Mesodermal cell (in vitro differentiated cells): ENCODE measurements around the gene GASK1B.

Experiments used
- H3K27ac ChIP-seq: 2 replicates; pipeline ENCODE4 v1.7.0; 2013; ENCODE audit warnings: mild to moderate bottlenecking, low read depth, low read length, moderate library complexity; ENCODE audit not compliant: severe bottlenecking
- H3K36me3 ChIP-seq: 2 replicates; pipeline ENCODE4 v1.7.1; 2013; ENCODE audit warnings: mild to moderate bottlenecking, low read length, moderate library complexity; ENCODE audit not compliant: control insufficient read depth, insufficient read depth
- H3K4me1 ChIP-seq: one replicate; pipeline ENCODE4 v1.7.1; 2013; ENCODE audit warnings: mild to moderate bottlenecking, low read length; ENCODE audit not compliant: insufficient read depth, control insufficient read depth, poor library complexity, severe bottlenecking
- H3K4me3 ChIP-seq: 2 replicates; pipeline ENCODE4 v1.7.0; 2013; ENCODE audit warnings: low read length, control low read depth, mild to moderate bottlenecking; ENCODE audit not compliant: insufficient read depth, poor library complexity, severe bottlenecking; ENCODE audit errors: extremely low read depth
- H3K9me3 ChIP-seq: 2 replicates; pipeline ENCODE4 v1.7.1; 2013; ENCODE audit warnings: mild to moderate bottlenecking, low read length, moderate library complexity; ENCODE audit not compliant: control insufficient read depth
- WGBS, 2 experiments: methylation state at CpG; one replicate each; pipeline ENCODE4 v1.1.5; 2013; ENCODE audit warnings: missing lambda C conversion rate in 2 of 2; ENCODE audit not compliant: insufficient coverage in 2 of 2; 5-methylcytosine and 5-hydroxymethylcytosine counted together

The GASK1B gene

DNA sequence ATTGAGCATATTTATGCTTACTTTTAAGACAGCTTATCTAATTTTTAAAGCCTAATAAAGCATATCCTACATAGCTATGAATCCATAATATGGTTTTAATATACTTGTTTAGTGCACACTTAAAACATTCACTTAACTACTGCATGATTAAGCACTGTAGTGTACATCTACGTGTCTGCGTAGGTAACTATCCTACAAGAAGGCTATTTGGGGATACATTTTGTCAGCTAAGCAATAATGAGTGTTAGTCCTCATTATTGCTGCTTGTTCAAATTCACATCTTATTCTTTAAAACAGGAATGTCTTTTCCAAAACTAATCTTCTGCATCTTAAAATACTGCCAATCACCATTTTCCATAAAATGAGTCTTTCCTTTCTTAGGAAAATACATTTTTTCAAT, 38.6 kb downstream of the GASK1B start:
- no peak overlapping the region for H3K27ac ChIP-seq
- no CpG with 5 or more reads among the region's 2 CpGs for WGBS, 2 experiments
- no peaks in the 10 kb centered on the region for H3K9me3 ChIP-seq
- peaks cover 61% of the 10 kb centered on the region for H3K36me3 ChIP-seq
- no peak overlapping the region for H3K4me3 ChIP-seq
- peaks cover 10% of the 10 kb centered on the region for H3K4me1 ChIP-seq

DNA sequence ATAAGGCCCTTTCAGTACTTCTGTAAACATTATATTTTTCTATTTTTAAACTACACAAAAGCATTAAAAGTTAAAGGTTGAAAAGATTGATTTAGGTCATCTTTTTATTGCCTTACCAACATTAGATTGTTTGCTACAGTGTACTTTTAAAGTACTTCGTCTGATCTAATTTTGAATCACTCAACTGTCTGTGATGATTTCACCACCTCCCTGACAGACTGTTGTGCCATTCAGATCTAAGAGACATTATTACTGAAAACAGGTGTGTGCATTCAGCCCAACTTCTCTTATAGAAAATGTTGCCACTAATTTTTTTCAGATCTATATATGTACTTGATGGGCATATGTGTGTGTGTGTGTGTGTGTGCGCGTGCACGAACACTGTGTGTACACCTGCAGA, 39.3 kb downstream of the GASK1B start:
- peaks cover 10% of the 10 kb centered on the region for H3K4me1 ChIP-seq
- 67% methylated on average over 1 of the region's 4 CpGs; no CpG with 5 or more reads in 1 of the 2 experiments for WGBS, 2 experiments
- no peak overlapping the region for H3K27ac ChIP-seq
- no peaks in the 10 kb centered on the region for H3K9me3 ChIP-seq
- no peak overlapping the region for H3K4me3 ChIP-seq
- peaks cover 68% of the 10 kb centered on the region for H3K36me3 ChIP-seq

DNA sequence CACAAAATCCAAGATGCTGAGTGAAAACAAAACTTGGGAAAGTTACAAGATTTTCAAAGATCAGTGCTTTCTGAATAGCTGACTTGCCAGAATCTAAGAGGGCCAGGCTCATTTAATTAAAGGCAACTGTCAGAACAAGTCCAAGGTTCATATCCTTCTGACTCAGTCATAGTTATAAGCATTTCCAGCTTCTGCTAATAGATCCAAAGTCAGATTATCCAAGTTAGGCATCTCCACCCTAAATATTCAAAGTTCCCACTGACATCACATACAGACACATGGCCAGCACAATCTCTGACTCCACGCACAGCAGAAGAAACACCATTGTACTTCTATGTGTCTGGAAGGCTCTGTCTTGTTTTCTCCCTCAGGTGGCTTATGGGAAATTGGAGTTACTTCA, 41.8 kb downstream of the GASK1B start:
- Histone ChIP-seq H3K4me1 (no peaks in the 10 kb centered on the region), H3K36me3 (peaks cover 71% of the 10 kb centered on the region), H3K4me3 (no peak overlapping the region), H3K9me3 (no peaks in the 10 kb centered on the region), H3K27ac (no peak overlapping the region)
- 100% methylated on average over 1 of the region's 1 CpG; no CpG with 5 or more reads in 1 of the 2 experiments for WGBS, 2 experiments

DNA sequence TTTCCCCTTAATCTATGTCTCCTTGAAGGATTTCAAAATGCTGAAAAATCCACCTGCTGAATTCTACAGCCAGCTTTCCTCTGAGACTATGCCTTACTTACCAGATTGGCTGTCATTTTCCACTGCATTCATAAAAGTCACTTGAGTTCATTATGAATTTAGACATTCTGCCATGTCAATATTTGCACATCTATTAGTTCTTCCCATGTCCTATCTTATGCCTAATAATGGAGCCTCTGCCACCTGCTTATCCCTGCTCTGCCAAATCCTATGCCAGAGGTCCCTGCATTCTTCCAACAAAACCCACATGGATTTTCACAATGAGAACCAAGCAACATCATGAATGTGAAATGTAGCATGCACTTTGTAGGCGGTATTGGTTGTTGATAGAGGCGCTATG, 42.6 kb downstream of the GASK1B start:
- Histone ChIP-seq H3K4me3 (no peak overlapping the region), H3K4me1 (no peaks in the 10 kb centered on the region), H3K9me3 (no peaks in the 10 kb centered on the region), H3K27ac (no peak overlapping the region), H3K36me3 (peaks cover 67% of the 10 kb centered on the region)
- WGBS, 2 experiments, result 100% methylated on average over 1 of the region's 2 CpGs; no CpG with 5 or more reads in 1 of the 2 experiments

DNA sequence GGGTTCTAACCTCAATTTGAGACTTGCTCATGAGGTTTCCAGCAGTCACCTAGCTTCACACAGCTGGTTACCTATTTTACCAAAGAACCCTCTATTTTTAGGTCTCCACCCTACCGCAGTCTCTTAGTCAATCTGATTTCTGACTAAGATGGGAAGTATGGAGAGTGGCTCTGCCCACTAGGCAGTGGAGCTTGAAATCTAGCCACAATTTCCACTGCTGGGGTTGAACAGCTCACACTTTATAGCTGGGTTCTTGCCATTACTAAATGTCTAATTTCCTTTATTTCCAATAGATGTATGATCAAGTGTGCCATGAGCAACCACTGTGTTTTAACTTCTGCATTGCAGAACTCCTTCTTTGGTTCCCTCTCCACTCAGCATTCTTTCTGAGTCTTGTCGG, 43.1 kb downstream of the GASK1B start:
- Histone ChIP-seq H3K4me3 (no peak overlapping the region), H3K27ac (no peak overlapping the region), H3K4me1 (no peaks in the 10 kb centered on the region), H3K36me3 (peaks cover 66% of the 10 kb centered on the region), H3K9me3 (no peaks in the 10 kb centered on the region)
- WGBS, 2 experiments, result 100% methylated on average over 1 of the region's 2 CpGs

DNA sequence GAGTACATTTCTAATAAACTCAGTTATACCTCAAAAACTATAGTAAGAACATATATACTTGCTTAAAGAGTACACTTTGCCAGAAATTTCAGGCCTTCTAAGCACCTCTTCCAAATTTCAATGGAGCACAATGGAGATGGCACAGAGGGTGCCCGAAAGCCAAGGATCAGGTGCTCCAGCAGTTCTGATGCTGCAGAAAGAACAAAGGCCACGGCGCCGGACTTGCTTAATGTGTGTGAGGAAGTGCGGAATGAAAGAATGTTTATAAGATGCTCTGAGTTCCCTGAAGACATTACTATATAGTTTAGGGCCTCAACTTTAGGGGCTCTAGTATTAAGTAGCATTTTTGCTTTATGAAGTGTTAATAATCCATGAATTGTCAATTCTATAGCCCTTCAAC, 44.3 kb downstream of the GASK1B start:
- Histone ChIP-seq H3K4me3 (no peak overlapping the region), H3K4me1 (no peaks in the 10 kb centered on the region), H3K36me3 (peaks cover 71% of the 10 kb centered on the region), H3K27ac (no peak overlapping the region), H3K9me3 (no peaks in the 10 kb centered on the region)
- WGBS, 2 experiments, result 100% methylated on average over 4 of the region's 5 CpGs; no CpG with 5 or more reads in 1 of the 2 experiments

DNA sequence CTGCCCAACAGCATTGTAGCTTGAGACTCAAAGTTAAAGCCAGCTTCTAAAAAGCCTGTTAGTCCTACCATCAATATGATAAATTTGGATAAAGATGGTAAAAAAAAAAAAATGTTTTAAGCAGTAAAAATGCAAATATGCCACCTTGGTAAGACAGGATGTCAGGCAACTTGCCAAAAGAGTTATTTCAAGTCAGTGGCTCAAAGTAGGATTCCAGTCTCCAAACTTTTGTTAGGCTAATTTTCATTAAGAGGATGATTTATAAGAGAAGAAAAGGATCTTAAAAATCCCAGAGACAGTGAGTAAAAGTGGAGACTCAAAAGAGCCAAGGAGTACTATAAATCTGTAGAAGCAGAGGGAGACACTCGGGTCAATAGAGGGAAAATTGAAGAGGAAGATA, 47.5 kb downstream of the GASK1B start:
- Histone ChIP-seq H3K4me1 (peaks cover 8% of the 10 kb centered on the region), H3K4me3 (no peak overlapping the region), H3K36me3 (peaks cover 47% of the 10 kb centered on the region), H3K27ac (no peak overlapping the region), H3K9me3 (no peaks in the 10 kb centered on the region)
- WGBS, 2 experiments, result 71 to 100% methylated on average over 1 of the region's 1 CpG
